GM12878 (cell line): ENCODE results near the gene PRCD. TPM values are rescaled to one million over a fixed set of nuclear protein-coding genes. Genes with fewer than 3 reads are reported as not detected.

Experiments
- ATAC-seq: fragments of 200-7000 bp; cut with Tn5 transposase; 3 replicates; pipeline ENCODE4 v1.9.1; 2020; ENCODE audit warnings: mild to moderate bottlenecking, moderate library complexity
- BruUV-seq: library from RNA; stranded (reverse); fragments of 400-500 nt; replicated peaks from 2 replicates; lab custom pipeline; 2021; lab: Mats Ljungman, UMichigan
- CTCF ChIA-PET: fragments of 300-600 bp; sonication (Branson Sonifier 250); formaldehyde crosslinking; extraction: SDS; loops from one replicate; lab custom pipeline; 2021; ENCODE audit warnings: inconsistent platforms; lab: Yijun Ruan, JAX
- POLR2A ChIA-PET: fragments of 350-600 bp; formaldehyde crosslinking; extraction: SDS; loops from one replicate; lab custom pipeline; 2021; ENCODE audit warnings: inconsistent platforms; lab: Charles Lee
- RAD21 ChIA-PET: fragments of 300-600 bp; sonication (Branson Sonifier 250); formaldehyde crosslinking; loops from one replicate; lab custom pipeline; 2023; ENCODE audit warnings: antibody characterized with exemption; ENCODE audit not compliant: unreplicated experiment; lab: Charles Lee
- SMC1A ChIA-PET: fragments of 300-600 bp; sonication (Branson Sonifier 250); formaldehyde crosslinking; loops from one replicate; lab custom pipeline; 2023; ENCODE audit not compliant: unreplicated experiment, uncharacterized antibody; lab: Charles Lee
- DNase-seq: peaks from one replicate; pipeline ENCODE4 v3.0.0-alpha.2; 2011; ENCODE audit warnings: low read depth, low spot score
- FAIRE-seq: peaks from 3 replicates; lab custom pipeline; 2011; peaks lifted over from hg19 to GRCh38; lab: Jason Lieb, UNC
- H2AFZ ChIP-seq: 2 replicates; pipeline ENCODE4 v1.6.0; 2011; ENCODE audit warnings: low read depth, low read length, control low read depth; ENCODE audit not compliant: control insufficient read depth
- H3K27ac ChIP-seq: 2 replicates; pipeline ENCODE4 v1.5.1; 2011; ENCODE audit warnings: control low read depth; ENCODE audit not compliant: control insufficient read depth, insufficient read depth
- H3K27me3 ChIP-seq, 2 experiments: replicated peaks in 1 of 2; 2 replicates each; pipeline versions ENCODE4 v1.6.0 to v1.6.1; 2011; ENCODE audit warnings: low read length in 1 of 2; ENCODE audit not compliant: control insufficient read depth in 2 of 2, insufficient read depth in 2 of 2
- H3K36me3 ChIP-seq, 2 experiments: 2 replicates each; pipeline ENCODE4 v1.5.1; 2011; ENCODE audit warnings: low read length in 1 of 2; ENCODE audit not compliant: control insufficient read depth in 2 of 2, insufficient read depth in 2 of 2
- H3K4me1 ChIP-seq: 2 replicates; pipeline ENCODE4 v1.6.1; 2011; ENCODE audit warnings: mild to moderate bottlenecking, low read length, moderate library complexity, mixed read lengths; ENCODE audit not compliant: control insufficient read depth, insufficient read depth
- H3K4me2 ChIP-seq: 2 replicates; pipeline ENCODE4 v1.6.0; 2011; ENCODE audit warnings: control low read depth; ENCODE audit not compliant: control insufficient read depth, insufficient read depth
- H3K4me3 ChIP-seq: fragments of 200-600 bp; sonication (generic); 2 replicates; pipeline ENCODE4 v1.5.1; 2016
- H3K79me2 ChIP-seq: 2 replicates; pipeline ENCODE4 v1.6.0; 2011; ENCODE audit warnings: low read length; ENCODE audit not compliant: control insufficient read depth, insufficient read depth
- H3K9ac ChIP-seq: 2 replicates; pipeline ENCODE4 v1.8.0; 2011; ENCODE audit warnings: low read length, control low read depth, mixed read lengths; ENCODE audit not compliant: control insufficient read depth, insufficient read depth
- H3K9me3 ChIP-seq: replicated peaks from 3 replicates; pipeline ENCODE4 v1.5.1; 2011; ENCODE audit warnings: mild to moderate bottlenecking, low read length; ENCODE audit not compliant: control insufficient read depth, insufficient read depth
- H4K20me1 ChIP-seq: 2 replicates; pipeline ENCODE4 v1.6.0; 2011; ENCODE audit not compliant: control insufficient read depth, insufficient read depth
- BMI1 ChIP-seq: fragments of 450-650 bp; IDR thresholded peaks from 2 replicates; pipeline ENCODE4 v1.6.1; 2016; ENCODE audit warnings: mild to moderate bottlenecking, moderate library complexity, borderline replicate concordance
- CBX3 ChIP-seq: fragments of 200-600 bp; sonication (generic); IDR thresholded peaks from 2 replicates; pipeline ENCODE4 v1.6.1; 2016; ENCODE audit warnings: low read depth, borderline replicate concordance
- CHD2 ChIP-seq: IDR thresholded peaks from 2 replicates; pipeline ENCODE4 v1.6.1; 2011; ENCODE audit warnings: low read depth, low read length, improper control_type of control experiment, borderline replicate concordance
- EED ChIP-seq: sonication (generic); IDR thresholded peaks from 2 replicates; pipeline ENCODE4 v1.6.1; 2016; ENCODE audit warnings: antibody characterized with exemption, low read depth
- HDAC2 ChIP-seq: fragments of 200-600 bp; sonication (generic); IDR thresholded peaks from 2 replicates; pipeline ENCODE4 v1.6.1; 2017
- IRF5 ChIP-seq: fragments of 450-650 bp; IDR thresholded peaks from 2 replicates; pipeline ENCODE4 v1.6.1; 2017; ENCODE audit warnings: borderline replicate concordance
- KDM1A ChIP-seq: fragments of 200-600 bp; sonication (generic); IDR thresholded peaks from 2 replicates; pipeline ENCODE4 v1.6.1; 2016; ENCODE audit warnings: borderline replicate concordance
- PAX5 ChIP-seq: IDR thresholded peaks from 2 replicates; pipeline ENCODE4 v1.6.1; 2011; ENCODE audit warnings: low read depth, low read length, borderline replicate concordance
- POLR2A ChIP-seq: IDR thresholded peaks from 2 replicates; pipeline ENCODE4 v1.6.1; 2011; ENCODE audit warnings: low read depth, mild to moderate bottlenecking, low read length
- RAD21 ChIP-seq: IDR thresholded peaks from 2 replicates; pipeline ENCODE4 v1.6.1; 2011; ENCODE audit warnings: mild to moderate bottlenecking, low read depth, low read length, moderate library complexity; ENCODE audit not compliant: insufficient read depth
- RAD51 ChIP-seq: fragments of 450-650 bp; IDR thresholded peaks from 2 replicates; pipeline ENCODE4 v1.6.1; 2016; ENCODE audit warnings: moderate library complexity, mild to moderate bottlenecking, inconsistent platforms
- RB1 ChIP-seq: fragments of 450-650 bp; formaldehyde crosslinking; IDR thresholded peaks from 2 replicates; pipeline ENCODE4 v1.6.1; 2017; ENCODE audit warnings: mild to moderate bottlenecking, borderline replicate concordance
- RFX5 ChIP-seq: IDR thresholded peaks from 2 replicates; pipeline ENCODE4 v1.6.1; 2011; ENCODE audit warnings: low read depth, low read length, improper control_type of control experiment
- SMAD1 ChIP-seq: fragments of 450-650 bp; IDR thresholded peaks from 2 replicates; pipeline ENCODE4 v1.6.1; 2018; ENCODE audit warnings: mild to moderate bottlenecking, low read depth; ENCODE audit not compliant: partially characterized antibody
- SP1 ChIP-seq: IDR thresholded peaks from one replicate; pipeline ENCODE4 v1.6.1; 2011; ENCODE audit warnings: low read depth, low read length
- SPI1 ChIP-seq: IDR thresholded peaks from 2 replicates; pipeline ENCODE4 v1.6.1; 2011; ENCODE audit warnings: low read depth, mild to moderate bottlenecking, low read length, moderate library complexity, borderline replicate concordance; ENCODE audit not compliant: insufficient read depth
- TCF12 ChIP-seq: IDR thresholded peaks from 2 replicates; pipeline ENCODE4 v1.6.1; 2011; ENCODE audit warnings: low read depth, mild to moderate bottlenecking, low read length
- ZBTB40 ChIP-seq: fragments of 450-650 bp; IDR thresholded peaks from 2 replicates; pipeline ENCODE4 v1.6.1; 2016; ENCODE audit warnings: mild to moderate bottlenecking, moderate library complexity, borderline replicate concordance
- whole genome bisulfite sequencing: methylation state at CpG from one replicate; pipeline ENCODE4 v1.1.6; 2016; ENCODE audit warnings: low lambda C conversion rate; ENCODE audit not compliant: insufficient replicate concordance, insufficient coverage; ENCODE audit errors: missing lambda C conversion rate; 5-methylcytosine and 5-hydroxymethylcytosine counted together
- in situ Hi-C: fragments of 300-500 bp; cut with MboI; formaldehyde crosslinking; loops from 9 replicates; pipeline ENCODE4 v1.14.3; 2018; ENCODE audit warnings: mixed read lengths
- intact Hi-C: fragments of 100-400 bp; cut with micrococcal nuclease; formaldehyde crosslinking; loops from one replicate; pipeline ENCODE4 v1.14.2; 2022; ENCODE audit not compliant: unreplicated experiment
- polyA plus RNA-seq, 11 experiments: library from polyadenylated mRNA; depleted of rRNA in 4 of 11; unstranded in 6 of 11; stranded (reverse) in 5 of 11; fragments of >200 nt; fragmentation: Nextera tagmentation in 4 of 11; fragmentation: Illumina TruSeq in 1 of 11; extraction: Ambion mirVana in 4 of 11; extraction: Trizol in 1 of 11; gene quantifications; 1 replicate in 1 of 11; 2 replicates in 10 of 11; pipeline versions ENCODE4 v1.2.1 to v1.2.3, GENCODE V29; 2011 to 2016; ENCODE audit warnings: inconsistent platforms in 2 of 11, missing spikeins in 2 of 11, low read depth in 1 of 11
- total RNA-seq, 4 experiments: library from RNA; depleted of rRNA in 3 of 4; stranded (reverse); fragments of >200 nt in 3 of 4; fragmentation: Illumina TruSeq in 1 of 4; extraction: Trizol in 1 of 4; gene quantifications; 2 replicates each; pipeline versions ENCODE4 v1.2.1 to v1.2.3, GENCODE V29; 2013 to 2021
- TF ChIP-seq, protein P1 (sequence below): IDR thresholded peaks from 2 replicates; pipeline ENCODE4 v1.6.1; 2011; ENCODE audit warnings: low read depth, low read length, improper control_type of control experiment, borderline replicate concordance

The PRCD gene
- total and polyA plus RNA-seq, 10 of the 15 experiments (the other 5 are each of a cell fraction or from before 2014, with no cell fraction given) = 0.18 to 0.95 (median 0.34) TPM; not detected in 4

DNA sequence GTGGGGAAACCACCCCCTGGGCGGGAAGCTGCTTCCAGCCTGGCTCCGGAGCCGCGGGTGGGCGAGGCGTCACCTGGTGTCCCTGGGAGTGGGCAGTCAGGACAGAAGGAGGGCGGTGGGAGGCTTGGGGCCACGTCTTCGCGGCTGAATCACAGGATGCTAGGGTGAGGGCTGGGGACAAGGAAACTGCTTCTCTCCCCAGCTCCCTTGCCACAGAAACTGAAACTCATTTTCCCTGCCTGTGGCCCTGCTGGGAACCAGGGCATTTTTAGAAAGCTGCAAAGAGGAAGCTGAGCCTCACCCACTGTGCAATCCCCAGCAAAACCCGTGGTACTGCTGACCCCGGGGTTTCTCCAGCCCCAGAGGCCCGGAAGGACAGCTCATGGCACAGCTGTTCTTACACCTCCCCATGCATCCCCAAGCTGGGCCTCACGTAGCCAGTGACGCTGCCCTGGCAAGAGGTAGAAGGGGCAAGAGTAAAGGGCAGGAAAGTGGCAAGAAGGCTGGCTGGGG lies 46.8 kb upstream of the PRCD start:
- peak overlapping the region; percentile 47; the same call in 1 of the 2 replicates for H3K4me3 ChIP-seq
- ChIA-PET CTCF (interaction anchor here (0.7 to 3.5 kb wide), 11 partner anchors 9 to 84 kb away, joined by 3 to 35 read pairs (median 4); partner anchors contain the start of gene AANAT), POLR2A (interaction anchor here (0.7 to 4.1 kb wide), 9 partner anchors 8 to 638 kb away, joined by 3 to 49 read pairs (median 3); partner anchors contain the start of genes RHBDF2 and WBP2), RAD21 (interaction anchor here (0.8 to 6.4 kb wide), 15 partner anchors 8 to 315 kb away, joined by 3 to 50 read pairs (median 3); partner anchors contain the start of gene RHBDF2), SMC1A (interaction anchor here (1.1 to 4.6 kb wide), 6 partner anchors 10 to 35 kb away, joined by 4 to 49 read pairs (median 8); partner anchors contain the start of gene AANAT)
- no peaks in the 10 kb centered on the region for H3K27me3 ChIP-seq
- H3K9ac ChIP-seq = peak overlapping the region; percentile 40
- ATAC-seq (peak; percentile 79), FAIRE-seq (no peak), DNase-seq (peak; percentile 80)
- no TSS peak for BruUV-seq
- peak overlapping the region; percentile 80 for H3K27ac ChIP-seq
- peak overlapping the region; percentile 83 for H3K4me2 ChIP-seq
- no peaks in the 10 kb centered on the region for H3K9me3 ChIP-seq
- WGBS = under 1% methylated on average over 15 of the region's 15 CpGs
- H3K4me1 ChIP-seq = peaks cover 67% of the 10 kb centered on the region
- no peaks in the 10 kb centered on the region for H4K20me1 ChIP-seq
- no peaks in the 10 kb centered on the region; a peak in 3 of 4 replicates for H3K36me3 ChIP-seq
- in situ Hi-C loops (no loop called here), intact Hi-C loops (loop anchor here (1.0 kb wide), 1 partner anchor 12 kb away; no protein-coding TSS in a partner anchor)
- peaks cover 49% of the 10 kb centered on the region for H3K79me2 ChIP-seq
- H2AFZ ChIP-seq = no peak overlapping the region
- no peak for TF ChIP-seq RAD51
- no peak for TF ChIP-seq RFX5
- no peak for TF ChIP-seq IRF5
- TF ChIP-seq KDM1A = no peak
- 0 out of 2 replicates have a peak, but pooled peaks have one; percentile 33 for TF ChIP-seq TCF12
- no peak for TF ChIP-seq CBX3
- TF ChIP-seq EED = peak; percentile 94
- no peak for TF ChIP-seq SPI1
- no peak for TF ChIP-seq HDAC2
- no peak for TF ChIP-seq CHD2
- TF ChIP-seq RB1 = no peak
- TF ChIP-seq RAD21 = no peak
- TF ChIP-seq, protein P1, sequence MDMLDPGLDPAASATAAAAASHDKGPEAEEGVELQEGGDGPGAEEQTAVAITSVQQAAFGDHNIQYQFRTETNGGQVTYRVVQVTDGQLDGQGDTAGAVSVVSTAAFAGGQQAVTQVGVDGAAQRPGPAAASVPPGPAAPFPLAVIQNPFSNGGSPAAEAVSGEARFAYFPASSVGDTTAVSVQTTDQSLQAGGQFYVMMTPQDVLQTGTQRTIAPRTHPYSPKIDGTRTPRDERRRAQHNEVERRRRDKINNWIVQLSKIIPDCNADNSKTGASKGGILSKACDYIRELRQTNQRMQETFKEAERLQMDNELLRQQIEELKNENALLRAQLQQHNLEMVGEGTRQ = no peak
- TF ChIP-seq SP1 = no peak
- TF ChIP-seq POLR2A = peak; percentile 7; the same call in 1 of the 2 replicates
- TF ChIP-seq ZBTB40 = peak; percentile 37; the same call in 1 of the 2 replicates
- no peak for TF ChIP-seq SMAD1
- no peak for TF ChIP-seq BMI1
- TF ChIP-seq PAX5 = 0 out of 2 replicates have a peak, but pooled peaks have one; percentile 35
